GM23338 (cell line): ENCODE data around the gene ACSL3. TPM values are rescaled to one million over a fixed set of nuclear protein-coding genes. Genes with fewer than 3 reads are reported as not detected.

Source experiments
- ATAC-seq: fragments of 200-7000 bp; cut with Tn5 transposase; 3 replicates; pipeline ENCODE4 v1.9.1; 2020
- DNase-seq: peaks from one replicate; pipeline ENCODE4 v3.0.0-alpha.2; 2015; ENCODE audit warnings: low spot score
- H2AFZ ChIP-seq: fragments of 200-600 bp; sonication (generic); 2 replicates; pipeline ENCODE4 v1.8.0; 2016; ENCODE audit warnings: antibody characterized with exemption, mild to moderate bottlenecking, moderate library complexity
- H3F3A ChIP-seq: fragments of 200-600 bp; sonication (generic); replicated peaks from 2 replicates; pipeline ENCODE4 v1.8.0; 2017; ENCODE audit warnings: antibody characterized with exemption, mixed run types, low read depth
- H3K27ac ChIP-seq: fragments of 200-600 bp; sonication (generic); 2 replicates; pipeline ENCODE4 v1.6.1; 2016; ENCODE audit warnings: low read depth
- H3K27me3 ChIP-seq: fragments of 200-600 bp; sonication (generic); 2 replicates; pipeline ENCODE4 v1.8.0; 2016; ENCODE audit warnings: mild to moderate bottlenecking, mixed run types, moderate library complexity; ENCODE audit not compliant: insufficient read depth
- H3K36me3 ChIP-seq: fragments of 200-600 bp; sonication (generic); 2 replicates; pipeline ENCODE4 v1.8.0; 2016; ENCODE audit warnings: mild to moderate bottlenecking; ENCODE audit not compliant: insufficient read depth
- H3K4me1 ChIP-seq: fragments of 200-600 bp; sonication (generic); 2 replicates; pipeline ENCODE4 v1.8.0; 2016; ENCODE audit warnings: mild to moderate bottlenecking, moderate library complexity; ENCODE audit not compliant: insufficient read depth
- H3K4me2 ChIP-seq: fragments of 200-600 bp; sonication (generic); 2 replicates; pipeline ENCODE4 v1.7.1; 2017; ENCODE audit warnings: mixed run types
- H3K4me3 ChIP-seq: fragments of 200-600 bp; sonication (generic); 2 replicates; pipeline ENCODE4 v1.6.1; 2016; ENCODE audit warnings: mixed run types
- H3K79me2 ChIP-seq: fragments of 200-600 bp; sonication (generic); replicated peaks from 2 replicates; pipeline ENCODE4 v1.8.0; 2017; ENCODE audit warnings: mild to moderate bottlenecking; ENCODE audit not compliant: insufficient read depth
- H3K9me2 ChIP-seq: fragments of 200-600 bp; sonication (generic); 2 replicates; pipeline ENCODE4 v1.8.0; 2017; ENCODE audit not compliant: insufficient read depth
- H4K20me1 ChIP-seq: fragments of 200-600 bp; sonication (generic); replicated peaks from 2 replicates; pipeline ENCODE4 v1.8.0; 2017; ENCODE audit warnings: mild to moderate bottlenecking; ENCODE audit not compliant: insufficient read depth
- H3K27ac Mint-ChIP-seq: 2 replicates; pipeline ENCODE4 v1.8.0; 2020; ENCODE audit warnings: inconsistent platforms, mild to moderate bottlenecking, moderate library complexity, mixed read lengths
- H3K27me3 Mint-ChIP-seq: 3 replicates; pipeline ENCODE4 v1.8.0; 2022; ENCODE audit warnings: low read depth, mild to moderate bottlenecking, moderate library complexity, mixed read lengths, inconsistent platforms; ENCODE audit not compliant: insufficient read depth, poor library complexity
- H3K36me3 Mint-ChIP-seq: 3 replicates; pipeline ENCODE4 v1.8.0; 2021; ENCODE audit warnings: low read depth, mild to moderate bottlenecking, inconsistent platforms, moderate library complexity, mixed read lengths
- H3K4me1 Mint-ChIP-seq: 3 replicates; pipeline ENCODE4 v1.8.0; 2020; ENCODE audit warnings: mild to moderate bottlenecking, inconsistent platforms, mixed read lengths
- H3K4me3 Mint-ChIP-seq: 3 replicates; pipeline ENCODE4 v1.8.0; 2021; ENCODE audit warnings: moderate library complexity, mild to moderate bottlenecking, inconsistent platforms, mixed read lengths
- H3K9me3 Mint-ChIP-seq: 3 replicates; pipeline ENCODE4 v1.8.0; 2020; ENCODE audit warnings: moderate library complexity, mild to moderate bottlenecking, inconsistent platforms, mixed read lengths
- CREB1 ChIP-seq: fragments of 250-450 bp; sonication (Bioruptor Pico); IDR thresholded peaks from 2 replicates; pipeline ENCODE4 v1.5.0; 2020; ENCODE audit warnings: low read depth, mild to moderate bottlenecking, moderate library complexity
- CTCF ChIP-seq, 2 experiments: fragments of 200-600 bp in 1 of 2; sonication (generic) in 1 of 2; conservative IDR thresholded peaks; 2 replicates each; pipeline versions ENCODE4 v1.5.1 to v1.6.1; 2016 to 2017; ENCODE audit warnings: antibody characterized with exemption in 2 of 2, low read depth in 2 of 2, mild to moderate bottlenecking in 2 of 2, moderate library complexity in 1 of 2
- EZH2 ChIP-seq: fragments of 200-600 bp; sonication (generic); IDR thresholded peaks from one replicate; pipeline ENCODE4 v1.8.0; 2017; ENCODE audit warnings: antibody characterized with exemption, mild to moderate bottlenecking, low read depth; ENCODE audit not compliant: unreplicated experiment
- EZH2phosphoT487 ChIP-seq: fragments of 200-600 bp; sonication (generic); IDR thresholded peaks from one replicate; pipeline ENCODE4 v1.8.1; 2018; ENCODE audit warnings: antibody characterized with exemption; ENCODE audit not compliant: unreplicated experiment
- JUNB ChIP-seq: IDR thresholded peaks from one replicate; pipeline ENCODE4 v1.6.1; 2016; ENCODE audit warnings: antibody characterized with exemption; ENCODE audit not compliant: unreplicated experiment
- NANOG ChIP-seq: IDR thresholded peaks from 2 replicates; pipeline ENCODE4 v1.6.1; 2016; ENCODE audit warnings: antibody characterized with exemption, borderline replicate concordance
- POLR2AphosphoS5 ChIP-seq: IDR thresholded peaks from 2 replicates; pipeline ENCODE4 v1.6.1; 2016; ENCODE audit warnings: antibody characterized with exemption, low read depth
- REST ChIP-seq: IDR thresholded peaks from one replicate; pipeline ENCODE4 v1.6.1; 2018; ENCODE audit warnings: antibody characterized with exemption; ENCODE audit not compliant: unreplicated experiment
- STAT1 ChIP-seq: IDR thresholded peaks from one replicate; pipeline ENCODE4 v1.6.1; 2016; ENCODE audit warnings: antibody characterized with exemption; ENCODE audit not compliant: unreplicated experiment
- ZNF114 ChIP-seq: fragments of 250-450 bp; sonication (Bioruptor Pico); IDR thresholded peaks from 2 replicates; pipeline ENCODE4 v1.5.0; 2020; ENCODE audit warnings: mild to moderate bottlenecking, moderate library complexity
- ZNF331 ChIP-seq: fragments of 250-450 bp; sonication (Bioruptor Pico); IDR thresholded peaks from 2 replicates; pipeline ENCODE4 v1.5.0; 2020; ENCODE audit warnings: low read depth, mild to moderate bottlenecking, moderate library complexity
- polyA plus RNA-seq: library from polyadenylated mRNA; unstranded; fragments of >200 nt; fragmentation: Nextera tagmentation; extraction: Ambion mirVana; gene quantifications from 2 replicates; pipeline ENCODE4 v1.2.1, GENCODE V29; 2016
- total RNA-seq: library from RNA; depleted of rRNA; stranded (reverse); fragments of >200 nt; shearing (Covaris generic); gene quantifications from 2 replicates; pipeline ENCODE4 v1.2.3, GENCODE V29; 2014
- TF ChIP-seq, protein P1 (sequence below): fragments of 250-450 bp; sonication (Bioruptor Pico); IDR thresholded peaks from 2 replicates; pipeline ENCODE4 v1.5.0; 2020; ENCODE audit warnings: mild to moderate bottlenecking, moderate library complexity

ACSL3 gene
- total and polyA plus RNA-seq, 2 experiments from 2014 or later = 55.3 to 130 TPM

- H3K9me2 ChIP-seq = no peaks in the 10 kb centered on the region
- peaks cover 69% of the 10 kb centered on the region for H3K4me1 Mint-ChIP-seq
- H3K4me2 ChIP-seq = peak overlapping the region; percentile 22; the same call in 1 of the 2 replicates
- no peak overlapping the region for H2AFZ ChIP-seq
- DNase-seq (no peak), ATAC-seq (no peak)
- peaks cover 93% of the 10 kb centered on the region for H3K79me2 ChIP-seq
- H3K4me1 ChIP-seq = peaks cover 38% of the 10 kb centered on the region
- no peaks in the 10 kb centered on the region; the same call in 1 of the 2 replicates for H3K36me3 ChIP-seq
- no peaks in the 10 kb centered on the region for H3F3A ChIP-seq
- no peak overlapping the region for H3K4me3 ChIP-seq
- H3K36me3 Mint-ChIP-seq = peaks cover 37% of the 10 kb centered on the region
- H4K20me1 ChIP-seq = no peaks in the 10 kb centered on the region; the same call in 1 of the 2 replicates
- H3K4me3 Mint-ChIP-seq = 0 out of 3 replicates have a peak overlapping the region, but pooled peaks have one; percentile 2
- TF ChIP-seq NANOG (no peak), ZNF331 (CRISPR knock-in tag) (no peak), POLR2AphosphoS5 (no peak), EZH2phosphoT487 (no peak), JUNB (no peak), STAT1 (no peak), ZNF114 (CRISPR knock-in tag) (no peak), CREB1 (no peak), REST (no peak), EZH2 (no peak), CTCF (conservative IDR thresholded peaks at IDR 0.05; ENCODE audit: low read depth in 2 of 2) (no peak)
- TF ChIP-seq, protein P1, sequence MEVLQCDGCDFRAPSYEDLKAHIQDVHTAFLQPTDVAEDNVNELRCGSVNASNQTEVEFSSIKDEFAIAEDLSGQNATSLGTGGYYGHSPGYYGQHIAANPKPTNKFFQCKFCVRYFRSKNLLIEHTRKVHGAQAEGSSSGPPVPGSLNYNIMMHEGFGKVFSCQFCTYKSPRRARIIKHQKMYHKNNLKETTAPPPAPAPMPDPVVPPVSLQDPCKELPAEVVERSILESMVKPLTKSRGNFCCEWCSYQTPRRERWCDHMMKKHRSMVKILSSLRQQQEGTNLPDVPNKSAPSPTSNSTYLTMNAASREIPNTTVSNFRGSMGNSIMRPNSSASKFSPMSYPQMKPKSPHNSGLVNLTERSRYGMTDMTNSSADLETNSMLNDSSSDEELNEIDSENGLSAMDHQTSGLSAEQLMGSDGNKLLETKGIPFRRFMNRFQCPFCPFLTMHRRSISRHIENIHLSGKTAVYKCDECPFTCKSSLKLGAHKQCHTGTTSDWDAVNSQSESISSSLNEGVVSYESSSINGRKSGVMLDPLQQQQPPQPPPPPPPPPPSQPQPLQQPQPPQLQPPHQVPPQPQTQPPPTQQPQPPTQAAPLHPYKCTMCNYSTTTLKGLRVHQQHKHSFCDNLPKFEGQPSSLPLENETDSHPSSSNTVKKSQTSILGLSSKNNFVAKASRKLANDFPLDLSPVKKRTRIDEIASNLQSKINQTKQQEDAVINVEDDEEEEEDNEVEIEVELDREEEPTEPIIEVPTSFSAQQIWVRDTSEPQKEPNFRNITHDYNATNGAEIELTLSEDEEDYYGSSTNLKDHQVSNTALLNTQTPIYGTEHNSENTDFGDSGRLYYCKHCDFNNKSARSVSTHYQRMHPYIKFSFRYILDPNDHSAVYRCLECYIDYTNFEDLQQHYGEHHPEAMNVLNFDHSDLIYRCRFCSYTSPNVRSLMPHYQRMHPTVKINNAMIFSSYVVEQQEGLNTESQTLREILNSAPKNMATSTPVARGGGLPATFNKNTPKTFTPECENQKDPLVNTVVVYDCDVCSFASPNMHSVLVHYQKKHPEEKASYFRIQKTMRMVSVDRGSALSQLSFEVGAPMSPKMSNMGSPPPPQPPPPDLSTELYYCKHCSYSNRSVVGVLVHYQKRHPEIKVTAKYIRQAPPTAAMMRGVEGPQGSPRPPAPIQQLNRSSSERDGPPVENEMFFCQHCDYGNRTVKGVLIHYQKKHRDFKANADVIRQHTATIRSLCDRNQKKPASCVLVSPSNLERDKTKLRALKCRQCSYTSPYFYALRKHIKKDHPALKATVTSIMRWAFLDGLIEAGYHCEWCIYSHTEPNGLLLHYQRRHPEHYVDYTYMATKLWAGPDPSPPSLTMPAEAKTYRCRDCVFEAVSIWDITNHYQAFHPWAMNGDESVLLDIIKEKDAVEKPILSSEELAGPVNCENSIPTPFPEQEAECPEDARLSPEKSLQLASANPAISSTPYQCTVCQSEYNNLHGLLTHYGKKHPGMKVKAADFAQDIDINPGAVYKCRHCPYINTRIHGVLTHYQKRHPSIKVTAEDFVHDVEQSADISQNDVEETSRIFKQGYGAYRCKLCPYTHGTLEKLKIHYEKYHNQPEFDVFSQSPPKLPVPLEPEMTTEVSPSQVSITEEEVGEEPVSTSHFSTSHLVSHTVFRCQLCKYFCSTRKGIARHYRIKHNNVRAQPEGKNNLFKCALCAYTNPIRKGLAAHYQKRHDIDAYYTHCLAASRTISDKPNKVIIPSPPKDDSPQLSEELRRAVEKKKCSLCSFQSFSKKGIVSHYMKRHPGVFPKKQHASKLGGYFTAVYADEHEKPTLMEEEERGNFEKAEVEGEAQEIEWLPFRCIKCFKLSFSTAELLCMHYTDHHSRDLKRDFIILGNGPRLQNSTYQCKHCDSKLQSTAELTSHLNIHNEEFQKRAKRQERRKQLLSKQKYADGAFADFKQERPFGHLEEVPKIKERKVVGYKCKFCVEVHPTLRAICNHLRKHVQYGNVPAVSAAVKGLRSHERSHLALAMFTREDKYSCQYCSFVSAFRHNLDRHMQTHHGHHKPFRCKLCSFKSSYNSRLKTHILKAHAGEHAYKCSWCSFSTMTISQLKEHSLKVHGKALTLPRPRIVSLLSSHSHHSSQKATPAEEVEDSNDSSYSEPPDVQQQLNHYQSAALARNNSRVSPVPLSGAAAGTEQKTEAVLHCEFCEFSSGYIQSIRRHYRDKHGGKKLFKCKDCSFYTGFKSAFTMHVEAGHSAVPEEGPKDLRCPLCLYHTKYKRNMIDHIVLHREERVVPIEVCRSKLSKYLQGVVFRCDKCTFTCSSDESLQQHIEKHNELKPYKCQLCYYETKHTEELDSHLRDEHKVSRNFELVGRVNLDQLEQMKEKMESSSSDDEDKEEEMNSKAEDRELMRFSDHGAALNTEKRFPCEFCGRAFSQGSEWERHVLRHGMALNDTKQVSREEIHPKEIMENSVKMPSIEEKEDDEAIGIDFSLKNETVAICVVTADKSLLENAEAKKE (CRISPR knock-in tag) = no peak
- peak overlapping the region; percentile 78 for H3K27ac Mint-ChIP-seq
- peaks cover 1% of the 10 kb centered on the region for H3K27me3 Mint-ChIP-seq
- H3K27ac ChIP-seq = peak overlapping the region; percentile 91
- no peaks in the 10 kb centered on the region for H3K27me3 ChIP-seq
- H3K9me3 Mint-ChIP-seq = no peaks in the 10 kb centered on the region
These were observed 48.5 kb downstream of the ACSL3 start for GRCh38 chr2:222909286-222909685.
